Measurements from ENCODE around the gene BAMBI. TPM values are rescaled to one million over a fixed set of nuclear protein-coding genes. Genes with fewer than 3 reads are reported as not detected.

BAMBI gene
- total RNA-seq, 2 experiments from 2014 or later, result 2.5 to 2.9 TPM

DNA sequence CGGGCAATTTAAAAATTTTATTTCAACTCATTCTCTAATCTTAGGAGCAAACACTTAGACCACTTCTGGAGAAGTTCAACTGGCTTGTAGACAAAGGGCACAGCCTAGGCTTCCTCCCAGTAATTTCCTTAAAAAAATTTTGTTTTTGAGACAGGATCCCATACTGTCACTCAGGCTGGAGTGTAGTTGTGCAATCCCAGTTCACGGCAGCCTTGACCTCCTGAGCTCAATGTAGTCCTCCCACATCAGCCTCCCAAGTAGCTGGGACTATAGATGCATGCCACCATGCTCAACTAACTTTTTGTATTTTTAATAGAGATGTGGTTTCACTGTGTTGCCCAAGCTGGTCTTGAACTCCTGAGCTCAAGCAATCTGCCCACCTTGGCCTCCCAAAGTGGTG, 38.4 kb downstream of the BAMBI start:
- ATAC-seq (ENCODE audit: poor library complexity), result no peak

DNA sequence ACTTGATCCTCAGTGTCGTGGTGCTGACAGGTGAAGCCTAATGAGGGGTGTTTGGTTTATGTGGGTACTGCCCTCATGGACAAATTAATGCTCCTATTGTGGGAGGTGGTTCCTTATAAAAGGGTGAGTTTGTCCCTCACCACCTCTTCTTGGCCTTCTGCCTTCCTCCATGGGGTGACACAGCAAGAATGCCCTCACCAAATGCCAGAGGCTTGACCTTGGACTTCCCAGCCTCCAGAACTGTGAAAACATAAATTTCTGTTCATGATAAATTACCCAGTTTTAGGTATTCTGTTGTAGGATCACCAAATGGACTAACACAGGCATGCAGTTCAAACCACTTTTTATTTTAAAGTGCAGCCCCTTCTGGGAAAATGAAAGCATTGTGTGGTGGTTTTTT, 39.4 kb downstream of the BAMBI start:
- Mint-ChIP-seq H3K4me3 (no peak overlapping the region), H3K27ac (no peak overlapping the region), H3K36me3 (ENCODE audit: low read depth) (no peaks in the 10 kb centered on the region), H3K9me3 (no peaks in the 10 kb centered on the region), H3K27me3 (peaks cover 40% of the 10 kb centered on the region), H3K4me1 (ENCODE audit: low read depth) (no peaks in the 10 kb centered on the region)
- intact Hi-C loops (cut with DNase I, micrococcal nuclease), result no loop called here
- Histone ChIP-seq H3K36me3 (ENCODE audit: insufficient read depth, low read length) (no peaks in the 10 kb centered on the region), H3K4me1 (ENCODE audit: insufficient read depth, low read length) (no peaks in the 10 kb centered on the region), H3K27ac (ENCODE audit: low read depth in 1 of 2, low read length in 2 of 2) (no peak overlapping the region), H3K9me3 (ENCODE audit: control insufficient read depth in 1 of 2, insufficient read depth in 1 of 2, low read length in 2 of 2) (no peaks in the 10 kb centered on the region), H3K4me3 (ENCODE audit: low read length) (no peak overlapping the region), H3K27me3 (ENCODE audit: control insufficient read depth in 1 of 2, insufficient read depth in 2 of 2, low read length in 2 of 2) (peaks cover 6 to 11% of the 10 kb centered on the region in 2 experiments)
- CTCF ChIA-PET, result no interaction called here
- ATAC-seq (ENCODE audit: poor library complexity) (no peak), DNase-seq (no peak)
- POLR2A ChIA-PET, result no interaction called here
- TF ChIP-seq, protein P1, sequence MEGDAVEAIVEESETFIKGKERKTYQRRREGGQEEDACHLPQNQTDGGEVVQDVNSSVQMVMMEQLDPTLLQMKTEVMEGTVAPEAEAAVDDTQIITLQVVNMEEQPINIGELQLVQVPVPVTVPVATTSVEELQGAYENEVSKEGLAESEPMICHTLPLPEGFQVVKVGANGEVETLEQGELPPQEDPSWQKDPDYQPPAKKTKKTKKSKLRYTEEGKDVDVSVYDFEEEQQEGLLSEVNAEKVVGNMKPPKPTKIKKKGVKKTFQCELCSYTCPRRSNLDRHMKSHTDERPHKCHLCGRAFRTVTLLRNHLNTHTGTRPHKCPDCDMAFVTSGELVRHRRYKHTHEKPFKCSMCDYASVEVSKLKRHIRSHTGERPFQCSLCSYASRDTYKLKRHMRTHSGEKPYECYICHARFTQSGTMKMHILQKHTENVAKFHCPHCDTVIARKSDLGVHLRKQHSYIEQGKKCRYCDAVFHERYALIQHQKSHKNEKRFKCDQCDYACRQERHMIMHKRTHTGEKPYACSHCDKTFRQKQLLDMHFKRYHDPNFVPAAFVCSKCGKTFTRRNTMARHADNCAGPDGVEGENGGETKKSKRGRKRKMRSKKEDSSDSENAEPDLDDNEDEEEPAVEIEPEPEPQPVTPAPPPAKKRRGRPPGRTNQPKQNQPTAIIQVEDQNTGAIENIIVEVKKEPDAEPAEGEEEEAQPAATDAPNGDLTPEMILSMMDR (IDR thresholded peaks at IDR 0.05), result no peak

More for the DNA sequence above, 38.4 kb downstream of the BAMBI start:
- no peak for DNase-seq
- Mint-ChIP-seq H3K27me3 (peaks cover 30% of the 10 kb centered on the region), H3K9me3 (no peaks in the 10 kb centered on the region), H3K36me3 (ENCODE audit: low read depth) (no peaks in the 10 kb centered on the region), H3K4me1 (ENCODE audit: low read depth) (no peaks in the 10 kb centered on the region), H3K4me3 (no peak overlapping the region), H3K27ac (no peak overlapping the region)
- TF ChIP-seq, protein P1 (IDR thresholded peaks at IDR 0.05), result no peak
- no peaks in the 10 kb centered on the region for H3K36me3 ChIP-seq (ENCODE audit: insufficient read depth, low read length)
- POLR2A ChIA-PET, result no interaction called here
- intact Hi-C loops (cut with DNase I, micrococcal nuclease), result no loop called here
- no peaks in the 10 kb centered on the region for H3K9me3 ChIP-seq (ENCODE audit: control insufficient read depth in 1 of 2, insufficient read depth in 1 of 2, low read length in 2 of 2)
- peaks cover 0 to under 1% of the 10 kb centered on the region in 2 experiments for H3K27me3 ChIP-seq (ENCODE audit: control insufficient read depth in 1 of 2, insufficient read depth in 2 of 2, low read length in 2 of 2)
- H3K4me1 ChIP-seq (ENCODE audit: insufficient read depth, low read length), result no peaks in the 10 kb centered on the region
- no peak overlapping the region for H3K4me3 ChIP-seq (ENCODE audit: low read length)
- CTCF ChIA-PET, result no interaction called here
- H3K27ac ChIP-seq (ENCODE audit: low read depth in 1 of 2, low read length in 2 of 2), result no peak overlapping the region

DNA sequence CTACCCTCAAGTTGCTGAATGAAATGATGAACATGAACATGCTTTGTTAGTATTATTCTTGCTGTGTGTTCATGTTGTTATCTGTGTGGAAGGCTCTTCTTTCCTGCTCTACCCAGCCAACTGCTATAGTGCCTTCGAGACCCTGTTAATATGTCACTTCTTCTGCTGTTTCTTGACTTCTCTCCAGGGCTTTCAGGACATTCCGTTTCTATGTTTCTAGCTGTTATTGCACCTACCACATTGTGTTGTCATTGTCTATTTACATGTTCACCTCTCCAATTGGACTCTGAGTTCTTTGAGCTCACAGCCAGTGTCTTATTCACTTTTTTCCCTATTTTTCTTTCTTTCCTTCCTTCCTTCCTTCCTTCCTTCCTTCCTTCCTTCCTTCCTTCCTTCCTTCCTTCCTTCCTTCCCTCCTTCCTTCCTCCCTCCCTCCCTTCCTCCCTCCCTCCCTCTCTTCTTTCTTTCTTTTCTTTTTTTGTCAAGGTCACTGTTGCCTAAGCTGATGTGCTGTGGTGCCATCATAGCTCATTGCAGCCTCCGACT, 40.4 kb downstream of the BAMBI start:
- CTCF ChIA-PET, result no interaction called here
- DNase-seq, result no peak
- H3K27me3 Mint-ChIP-seq, result peaks cover 50% of the 10 kb centered on the region

More for the DNA sequence above, 40.4 kb downstream of the BAMBI start:
- no peak for ATAC-seq (ENCODE audit: poor library complexity)
- POLR2A ChIA-PET, result no interaction called here
- TF ChIP-seq, protein P1 (IDR thresholded peaks at IDR 0.05), result no peak
- Mint-ChIP-seq H3K27ac (no peak overlapping the region), H3K4me1 (ENCODE audit: low read depth) (no peaks in the 10 kb centered on the region), H3K4me3 (no peak overlapping the region), H3K9me3 (no peaks in the 10 kb centered on the region), H3K36me3 (ENCODE audit: low read depth) (no peaks in the 10 kb centered on the region)
- H3K4me3 ChIP-seq (ENCODE audit: low read length), result no peak overlapping the region
- H3K27me3 ChIP-seq (ENCODE audit: control insufficient read depth in 1 of 2, insufficient read depth in 2 of 2, low read length in 2 of 2), result peaks cover 13 to 18% of the 10 kb centered on the region in 2 experiments
- peaks cover 3% of the 10 kb centered on the region for H3K4me1 ChIP-seq (ENCODE audit: insufficient read depth, low read length)
- intact Hi-C loops (cut with DNase I, micrococcal nuclease), result no loop called here
- no peaks in the 10 kb centered on the region for H3K9me3 ChIP-seq (ENCODE audit: control insufficient read depth in 1 of 2, insufficient read depth in 1 of 2, low read length in 2 of 2)
- H3K36me3 ChIP-seq (ENCODE audit: insufficient read depth, low read length), result no peaks in the 10 kb centered on the region
- no peak overlapping the region for H3K27ac ChIP-seq (ENCODE audit: low read depth in 1 of 2, low read length in 2 of 2)
